ENCODE measurements around the gene MICALL1. TPM values are rescaled to one million over a fixed set of nuclear protein-coding genes. Genes with fewer than 3 reads are reported as not detected.
A peak's percentile ranks its signal among the peaks of the same experiment; 100 is the strongest.

Gene MICALL1
- total and polyA plus RNA-seq, 8 donors: 15.0 to 36.8 (median 24.8) TPM

- DNase-seq: no peak
- intact Hi-C loops (cut with DNase I): no loop called here
Observed at GRCh38 chr22:37957232-37957631, 51.1 kb downstream of the MICALL1 start.

GRCh38 chr22:37959231-37959825 lies 53.2 kb downstream of the MICALL1 start:
- no peak overlapping the region for H3K4me3 ChIP-seq
- ATAC-seq: no peak
- no peaks in the 10 kb centered on the region for H3K9me3 ChIP-seq
- H3K27me3 ChIP-seq: no peaks in the 10 kb centered on the region
- H3K27ac ChIP-seq: no peak overlapping the region
- H3K4me1 ChIP-seq: peaks cover 8 to 13% of the 10 kb centered on the region in 2 donors
- peaks cover 0 to 84% of the 10 kb centered on the region in 2 donors for H3K36me3 ChIP-seq
- no peak for TF ChIP-seq CTCF (IDR thresholded peaks at IDR 0.05)
- intact Hi-C loops (cut with DNase I): no loop called here
- no peak for DNase-seq

More at GRCh38 chr22:37957232-37957631, 51.1 kb downstream of the MICALL1 start:
- Histone ChIP-seq H3K9me3 (no peaks in the 10 kb centered on the region), H3K36me3 (peaks cover 0 to 63% of the 10 kb centered on the region in 2 donors), H3K4me1 (peaks cover 11 to 27% of the 10 kb centered on the region in 2 donors), H3K27me3 (peaks cover 0 to 8% of the 10 kb centered on the region in 2 donors), H3K27ac (no peak overlapping the region), H3K4me3 (no peak overlapping the region)
- no peak for ATAC-seq
- TF ChIP-seq CTCF (IDR thresholded peaks at IDR 0.05): no peak

GRCh38 chr22:37961062-37961461 lies 55.0 kb downstream of the MICALL1 start:
- Histone ChIP-seq H3K27me3 (no peaks in the 10 kb centered on the region), H3K4me3 (no peak overlapping the region), H3K9me3 (no peaks in the 10 kb centered on the region), H3K4me1 (peaks cover 0 to 3% of the 10 kb centered on the region in 2 donors), H3K27ac (no peak overlapping the region), H3K36me3 (peaks cover 0 to 94% of the 10 kb centered on the region in 2 donors)
- no peak for DNase-seq
- intact Hi-C loops (cut with DNase I): loop anchor here in 1 of 2 donors (10.0 kb wide), 2 partner anchors 76 to 136 kb away; partner anchors contain the start of gene GALR3
- ATAC-seq: no peak
- TF ChIP-seq CTCF (IDR thresholded peaks at IDR 0.05): no peak

- Histone ChIP-seq H3K36me3 (peaks cover 0 to 75% of the 10 kb centered on the region in 2 donors), H3K27me3 (no peaks in the 10 kb centered on the region), H3K27ac (no peak overlapping the region), H3K4me1 (peaks cover 0 to 3% of the 10 kb centered on the region in 2 donors), H3K9me3 (no peaks in the 10 kb centered on the region), H3K4me3 (no peak overlapping the region)
- TF ChIP-seq CTCF (IDR thresholded peaks at IDR 0.05): no peak
- DNase-seq (peak in 1 of 4 donors; percentile 18), ATAC-seq (peak; percentile 27)
- intact Hi-C loops (cut with DNase I): loop anchor here in 1 of 2 donors (10.0 kb wide), 2 partner anchors 81 to 141 kb away; partner anchors contain the start of gene GALR3
Observed at GRCh38 chr22:37965940-37966664, 60.0 kb downstream of the MICALL1 start.

- H3K27me3 ChIP-seq: no peaks in the 10 kb centered on the region
- H3K27ac ChIP-seq: no peak overlapping the region
- DNase-seq (no peak), ATAC-seq (no peak)
- no peak for TF ChIP-seq CTCF (IDR thresholded peaks at IDR 0.05)
- peaks cover 0 to 3% of the 10 kb centered on the region in 2 donors for H3K4me1 ChIP-seq
- H3K4me3 ChIP-seq: no peak overlapping the region
- intact Hi-C loops (cut with DNase I): loop anchor here in 1 of 2 donors (10.0 kb wide), 2 partner anchors 82 to 142 kb away; partner anchors contain the start of gene GALR3
- no peaks in the 10 kb centered on the region for H3K9me3 ChIP-seq
- H3K36me3 ChIP-seq: peaks cover 0 to 65% of the 10 kb centered on the region in 2 donors
Observed at GRCh38 chr22:37967147-37967546, 61.0 kb downstream of the MICALL1 start.
